ENCODE measurements around the gene CISTR.
"Not testable (repeated sequence)": the region's sequence is repeated elsewhere in the genome, so short reads cannot be mapped to it uniquely, and the experiment has no call there.

CISTR gene

GRCh38 chr12:53762793-53763192 is 11.0 kb upstream of the CISTR start:
- DNase-seq (ENCODE audit: low spot score), result not testable (repeated sequence)

GRCh38 chr12:53761306-53761705 is 9.5 kb upstream of the CISTR start:
- no peak for DNase-seq (ENCODE audit: low spot score)

- DNase-seq (ENCODE audit: low spot score), result no peak
Measured at GRCh38 chr12:53759261-53759660, 7.5 kb upstream of the CISTR start.

GRCh38 chr12:53758730-53759103 is 6.9 kb upstream of the CISTR start:
- DNase-seq (ENCODE audit: low spot score), result no peak

GRCh38 chr12:53758081-53758729 is 6.4 kb upstream of the CISTR start:
- DNase-seq (ENCODE audit: low spot score), result no peak

GRCh38 chr12:53757101-53757770 is 5.5 kb upstream of the CISTR start:
- DNase-seq (ENCODE audit: low spot score), result peak; percentile 73

GRCh38 chr12:53756300-53757100 is 4.7 kb upstream of the CISTR start:
- DNase-seq (ENCODE audit: low spot score), result no peak

- DNase-seq (ENCODE audit: low spot score), result no peak
Measured at GRCh38 chr12:53755893-53756292, 4.1 kb upstream of the CISTR start.

GRCh38 chr12:53755451-53755891 is 3.7 kb upstream of the CISTR start:
- no peak for DNase-seq (ENCODE audit: low spot score)

GRCh38 chr12:53754633-53755264 is 3.0 kb upstream of the CISTR start:
- DNase-seq (ENCODE audit: low spot score), result no peak

GRCh38 chr12:53754188-53754585 is 2.4 kb upstream of the CISTR start:
- no peak for DNase-seq (ENCODE audit: low spot score)

- no peak for DNase-seq (ENCODE audit: low spot score)
Measured at GRCh38 chr12:53752621-53753020, 842 bp upstream of the CISTR start.

- no peak for DNase-seq (ENCODE audit: low spot score)
Measured at GRCh38 chr12:53752192-53752601, 418 bp upstream of the CISTR start.

- DNase-seq (ENCODE audit: low spot score), result no peak
Measured at GRCh38 chr12:53750812-53751335, 905 bp downstream of the CISTR start.

- DNase-seq (ENCODE audit: low spot score), result no peak
Measured at GRCh38 chr12:53749986-53750811, 1.6 kb downstream of the CISTR start.

GRCh38 chr12:53748072-53748840 is 3.5 kb downstream of the CISTR start:
- no peak for DNase-seq (ENCODE audit: low spot score)

GRCh38 chr12:53747095-53747494 is 4.7 kb downstream of the CISTR start:
- DNase-seq (ENCODE audit: low spot score), result no peak

- DNase-seq (ENCODE audit: low spot score), result peak; percentile 93
Measured at GRCh38 chr12:53746592-53747092, 5.1 kb downstream of the CISTR start.

- DNase-seq (ENCODE audit: low spot score), result no peak
Measured at GRCh38 chr12:53744751-53745150, 7.0 kb downstream of the CISTR start.

- no peak for DNase-seq (ENCODE audit: low spot score)
Measured at GRCh38 chr12:53744130-53744441, 7.7 kb downstream of the CISTR start.
